ENCODE measurements around the gene ARNT2.

- TF ChIP-seq, protein P1, sequence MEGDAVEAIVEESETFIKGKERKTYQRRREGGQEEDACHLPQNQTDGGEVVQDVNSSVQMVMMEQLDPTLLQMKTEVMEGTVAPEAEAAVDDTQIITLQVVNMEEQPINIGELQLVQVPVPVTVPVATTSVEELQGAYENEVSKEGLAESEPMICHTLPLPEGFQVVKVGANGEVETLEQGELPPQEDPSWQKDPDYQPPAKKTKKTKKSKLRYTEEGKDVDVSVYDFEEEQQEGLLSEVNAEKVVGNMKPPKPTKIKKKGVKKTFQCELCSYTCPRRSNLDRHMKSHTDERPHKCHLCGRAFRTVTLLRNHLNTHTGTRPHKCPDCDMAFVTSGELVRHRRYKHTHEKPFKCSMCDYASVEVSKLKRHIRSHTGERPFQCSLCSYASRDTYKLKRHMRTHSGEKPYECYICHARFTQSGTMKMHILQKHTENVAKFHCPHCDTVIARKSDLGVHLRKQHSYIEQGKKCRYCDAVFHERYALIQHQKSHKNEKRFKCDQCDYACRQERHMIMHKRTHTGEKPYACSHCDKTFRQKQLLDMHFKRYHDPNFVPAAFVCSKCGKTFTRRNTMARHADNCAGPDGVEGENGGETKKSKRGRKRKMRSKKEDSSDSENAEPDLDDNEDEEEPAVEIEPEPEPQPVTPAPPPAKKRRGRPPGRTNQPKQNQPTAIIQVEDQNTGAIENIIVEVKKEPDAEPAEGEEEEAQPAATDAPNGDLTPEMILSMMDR (IDR thresholded peaks at IDR 0.05): no peak
- TF ChIP-seq POLR2A (IDR thresholded peaks at IDR 0.05): no peak
- no peak for TF ChIP-seq POLR2AphosphoS5 (IDR thresholded peaks at IDR 0.05; ENCODE audit: insufficient read depth in 1 of 2, low read depth in 1 of 2)
Measured at GRCh38 chr15:80506286-80506893, 102.2 kb downstream of the ARNT2 start.

All from vagina (tissue), 2 donors.